Heart left ventricle (tissue), 13 donors: Measurements from ENCODE around the gene FAM131A.

Source experiments
- CTCF ChIP-seq, 12 donors: fragments of 200-600 bp; sonication (generic) in 4 of 12; IDR thresholded peaks; one replicate each; pipeline versions ENCODE4 v1.5.0 to v1.8.0; 2018 to 2022; ENCODE audit warnings: antibody characterized with exemption in 12 of 12, mild to moderate bottlenecking in 5 of 12
- POLR2A ChIP-seq, 2 donors: fragments of 450-650 bp; IDR thresholded peaks; one replicate each; pipeline ENCODE4 v1.6.1; 2017; ENCODE audit warnings: antibody characterized with exemption in 2 of 2, mild to moderate bottlenecking in 2 of 2, moderate library complexity in 2 of 2
- donor health status: ischemic (EF 13 %, LVEDD 7.1; RV severe dilation, severe dysfunction).
- donor health status: DM: no; HTN: yes; CAD: no.
- donor health status: DM: no; HTN: no; CAD: no.
- donor health status: ischemic (EF 25% LVEDD 6.9; RV normal size, moderate dysfunction).
- donor health status: ischemic (EF 25% LVEDD 5.7; RV mildly dilated, moderate dysfunction).
- donor health status: ischemic (EF 35%, LVEDD 5.7; RV mildly dilated, moderate dysfunction).
- donor health status: nonischemic (EF 11% LVEDD 7.7; RV severe dilation, severe dysfunction).
- donor health status: DM: yes; HTN: yes; CAD: no.
- donor health status: PGD.
- donor health status: ischemic (EF 29% LVEDD 5.4; RV normal size, mild dysfunction).
- donor health status: nonischemic (EF 23%, LVEDD 6.1; RV moderate dilation, normal function).

GRCh38 chr3:184368116-184368515 lies 30.7 kb downstream of the FAM131A start:
- TF ChIP-seq POLR2A (IDR thresholded peaks at IDR 0.05) (no peak), CTCF (IDR thresholded peaks at IDR 0.05) (no peak)
